ENCODE results near the gene NAPG. TPM values are rescaled to one million over a fixed set of nuclear protein-coding genes. Genes with fewer than 3 reads are reported as not detected.

NAPG gene
- total RNA-seq, 1 experiment from 2014 or later: 25.8 TPM

DNA sequence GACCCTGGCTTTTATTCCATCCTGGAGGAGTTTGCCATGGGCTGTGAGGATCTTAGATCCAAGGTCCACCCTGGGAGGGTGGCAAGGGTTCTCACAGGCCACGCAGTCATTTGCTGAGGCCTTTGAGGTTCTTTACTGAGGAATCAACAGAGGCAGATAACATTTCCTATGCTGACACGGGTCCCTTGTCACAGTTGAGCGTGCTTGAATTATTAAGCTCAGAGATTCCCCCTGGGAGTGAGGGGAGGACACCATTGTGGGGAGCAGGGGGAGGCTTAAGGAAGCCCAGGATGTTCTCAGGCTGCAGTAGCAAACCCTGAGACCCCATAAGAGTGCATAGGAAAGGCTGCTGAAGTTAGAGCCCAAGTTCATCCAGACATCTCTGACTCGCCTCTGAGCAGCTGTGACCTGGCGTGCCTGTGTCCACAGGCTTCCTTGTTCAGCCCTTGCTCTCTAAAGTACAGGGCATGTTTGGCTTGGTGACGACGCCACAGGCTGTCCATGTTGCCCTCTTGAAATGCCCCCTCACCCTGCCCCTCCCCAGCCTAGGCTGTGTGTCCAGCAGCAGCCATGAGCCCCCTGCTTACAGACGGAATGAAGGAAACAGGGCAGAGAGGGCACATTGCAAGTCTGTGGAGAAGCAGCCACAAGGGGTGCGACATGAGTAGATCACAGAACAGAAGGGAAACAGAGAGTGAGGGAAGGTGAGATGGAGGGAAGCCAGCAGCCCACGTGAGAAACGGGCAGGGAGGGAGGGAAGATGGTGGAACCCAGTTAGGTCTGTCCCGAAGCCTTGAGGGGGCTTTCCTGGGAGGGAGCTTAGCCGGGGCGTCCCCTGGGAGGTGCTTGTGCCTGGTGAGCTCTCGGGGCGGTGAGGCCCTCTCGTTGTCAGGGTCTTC, 34.0 kb downstream of the NAPG start (continued):
- TF ChIP-seq ZNF138 (CRISPR knock-in tag; conservative IDR thresholded peaks at IDR 0.05): no peak

DNA sequence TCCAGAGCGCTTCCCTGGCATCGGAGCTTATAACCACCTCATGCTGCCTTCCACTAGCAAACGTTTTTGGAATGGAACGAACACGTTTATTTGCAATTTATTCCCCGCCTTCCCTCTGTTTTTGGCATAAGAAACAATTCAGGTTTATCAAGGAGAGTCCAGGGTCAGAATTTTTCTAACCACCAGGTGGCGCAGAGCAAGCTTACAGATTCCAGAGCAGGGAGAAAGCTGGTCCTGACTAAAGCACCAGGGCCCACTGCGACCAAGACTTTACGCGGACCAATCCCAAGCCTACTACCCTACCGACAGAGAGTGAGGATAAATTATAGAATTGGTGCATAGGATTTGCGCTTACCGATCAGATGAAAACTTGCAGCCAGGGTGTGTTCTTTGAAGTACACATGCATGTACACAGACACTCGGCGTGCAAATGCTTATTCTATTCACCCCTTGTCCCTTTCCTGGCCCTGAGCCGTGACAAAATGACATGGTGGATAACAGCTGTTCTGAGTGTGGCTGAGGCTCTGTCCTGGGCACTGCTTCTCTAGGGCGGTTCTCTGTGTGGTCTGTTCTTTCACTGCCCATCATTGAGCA, 34.7 kb downstream of the NAPG start:
- peak overlapping the region; percentile 41 for H3K4me3 Mint-ChIP-seq
- peaks cover 28% of the 10 kb centered on the region for H3K36me3 Mint-ChIP-seq
- H3K27ac Mint-ChIP-seq: no peak overlapping the region
- H3K4me1 Mint-ChIP-seq: peaks cover 7% of the 10 kb centered on the region
- peaks cover 15% of the 10 kb centered on the region for H3K9me3 Mint-ChIP-seq
- POLR2A ChIA-PET: no interaction called here
- DNase-seq (ENCODE audit: low spot score) (peak; percentile 86), ATAC-seq (peak; percentile 89)
- CTCF ChIA-PET: interaction anchor here (0.6 to 3.3 kb wide), 33 partner anchors 9 to 603 kb away, joined by 3 to 31 read pairs (median 4); partner anchors contain the start of gene NAPG
- TF ChIP-seq, protein P1, sequence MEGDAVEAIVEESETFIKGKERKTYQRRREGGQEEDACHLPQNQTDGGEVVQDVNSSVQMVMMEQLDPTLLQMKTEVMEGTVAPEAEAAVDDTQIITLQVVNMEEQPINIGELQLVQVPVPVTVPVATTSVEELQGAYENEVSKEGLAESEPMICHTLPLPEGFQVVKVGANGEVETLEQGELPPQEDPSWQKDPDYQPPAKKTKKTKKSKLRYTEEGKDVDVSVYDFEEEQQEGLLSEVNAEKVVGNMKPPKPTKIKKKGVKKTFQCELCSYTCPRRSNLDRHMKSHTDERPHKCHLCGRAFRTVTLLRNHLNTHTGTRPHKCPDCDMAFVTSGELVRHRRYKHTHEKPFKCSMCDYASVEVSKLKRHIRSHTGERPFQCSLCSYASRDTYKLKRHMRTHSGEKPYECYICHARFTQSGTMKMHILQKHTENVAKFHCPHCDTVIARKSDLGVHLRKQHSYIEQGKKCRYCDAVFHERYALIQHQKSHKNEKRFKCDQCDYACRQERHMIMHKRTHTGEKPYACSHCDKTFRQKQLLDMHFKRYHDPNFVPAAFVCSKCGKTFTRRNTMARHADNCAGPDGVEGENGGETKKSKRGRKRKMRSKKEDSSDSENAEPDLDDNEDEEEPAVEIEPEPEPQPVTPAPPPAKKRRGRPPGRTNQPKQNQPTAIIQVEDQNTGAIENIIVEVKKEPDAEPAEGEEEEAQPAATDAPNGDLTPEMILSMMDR (IDR thresholded peaks at IDR 0.05): peak; percentile 69
- TF ChIP-seq, protein P2, sequence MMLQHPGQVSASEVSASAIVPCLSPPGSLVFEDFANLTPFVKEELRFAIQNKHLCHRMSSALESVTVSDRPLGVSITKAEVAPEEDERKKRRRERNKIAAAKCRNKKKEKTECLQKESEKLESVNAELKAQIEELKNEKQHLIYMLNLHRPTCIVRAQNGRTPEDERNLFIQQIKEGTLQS (CRISPR knock-in tag; conservative IDR thresholded peaks at IDR 0.05): no peak
- no peaks in the 10 kb centered on the region for H3K27me3 Mint-ChIP-seq (ENCODE audit: low read depth)

DNA sequence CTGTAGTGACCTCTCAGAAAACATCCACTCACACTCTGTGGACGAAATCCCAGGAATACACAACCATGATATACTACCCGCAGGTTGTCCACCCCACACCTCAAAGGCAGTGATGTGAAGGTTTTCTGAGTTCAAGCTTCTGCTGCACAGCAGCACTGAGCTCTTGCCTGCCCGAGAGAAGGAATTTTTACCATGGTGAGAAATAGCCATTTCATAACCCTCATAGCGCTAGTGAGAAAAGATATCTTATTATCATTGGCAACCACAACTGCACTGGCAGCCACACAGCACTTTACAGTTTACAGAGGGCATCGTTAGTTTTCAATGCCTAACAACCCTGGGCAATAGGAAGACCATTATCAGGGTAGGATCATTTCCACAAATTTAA, 36.9 kb downstream of the NAPG start:
- no peak overlapping the region for H3K27ac Mint-ChIP-seq
- ATAC-seq (no peak), DNase-seq (ENCODE audit: low spot score) (no peak)
- peaks cover 7% of the 10 kb centered on the region for H3K36me3 Mint-ChIP-seq
- CTCF ChIA-PET: no interaction called here
- no peak for TF ChIP-seq NFYB (CRISPR knock-in tag; conservative IDR thresholded peaks at IDR 0.05; ENCODE audit: low read depth)
- TF ChIP-seq, protein P1 (IDR thresholded peaks at IDR 0.05): no peak
- H3K27me3 Mint-ChIP-seq (ENCODE audit: low read depth): no peaks in the 10 kb centered on the region
- no peak overlapping the region for H3K4me3 Mint-ChIP-seq
- H3K4me1 Mint-ChIP-seq: peaks cover 7% of the 10 kb centered on the region
- POLR2A ChIA-PET: no interaction called here
- peaks cover 3% of the 10 kb centered on the region; the same call in 1 of the 2 replicates for H3K9me3 Mint-ChIP-seq

DNA sequence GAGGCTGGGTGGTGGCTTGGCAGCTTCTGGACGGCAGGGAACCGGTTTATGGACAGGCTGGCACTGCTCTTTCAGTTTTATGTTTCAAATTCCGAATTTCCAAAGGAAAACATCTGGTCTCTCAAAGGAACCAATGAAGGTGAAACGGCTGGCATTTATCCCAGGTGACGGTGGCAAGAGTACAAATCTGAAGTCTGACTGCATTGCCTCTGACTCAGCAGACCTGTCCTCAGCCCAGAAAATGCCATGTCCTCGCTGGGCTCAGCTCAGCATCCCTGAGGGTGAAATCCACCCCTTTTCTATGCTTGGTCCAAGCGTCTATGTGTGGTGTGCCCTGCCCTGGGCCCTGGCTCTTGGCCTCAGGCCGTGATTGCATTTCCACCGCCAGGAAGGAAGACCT, 38.1 kb downstream of the NAPG start:
- DNase-seq (ENCODE audit: low spot score): no peak
- H3K4me3 Mint-ChIP-seq: no peak overlapping the region
- TF ChIP-seq ZNF396 (CRISPR knock-in tag; IDR thresholded peaks at IDR 0.05; ENCODE audit: borderline replicate concordance) (no peak), TEAD1 (CRISPR knock-in tag; IDR thresholded peaks at IDR 0.05) (no peak), ZNF671 (CRISPR knock-in tag; IDR thresholded peaks at IDR 0.05) (no peak), NFATC4 (CRISPR knock-in tag; IDR thresholded peaks at IDR 0.05) (no peak), SOX15 (CRISPR knock-in tag; IDR thresholded peaks at IDR 0.05) (no peak), CREB1 (CRISPR knock-in tag; IDR thresholded peaks at IDR 0.05) (no peak)
- TF ChIP-seq, protein P3, sequence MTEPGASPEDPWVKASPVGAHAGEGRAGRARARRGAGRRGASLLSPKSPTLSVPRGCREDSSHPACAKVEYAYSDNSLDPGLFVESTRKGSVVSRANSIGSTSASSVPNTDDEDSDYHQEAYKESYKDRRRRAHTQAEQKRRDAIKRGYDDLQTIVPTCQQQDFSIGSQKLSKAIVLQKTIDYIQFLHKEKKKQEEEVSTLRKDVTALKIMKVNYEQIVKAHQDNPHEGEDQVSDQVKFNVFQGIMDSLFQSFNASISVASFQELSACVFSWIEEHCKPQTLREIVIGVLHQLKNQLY (CRISPR knock-in tag; IDR thresholded peaks at IDR 0.05): no peak
- TF ChIP-seq, protein P4, sequence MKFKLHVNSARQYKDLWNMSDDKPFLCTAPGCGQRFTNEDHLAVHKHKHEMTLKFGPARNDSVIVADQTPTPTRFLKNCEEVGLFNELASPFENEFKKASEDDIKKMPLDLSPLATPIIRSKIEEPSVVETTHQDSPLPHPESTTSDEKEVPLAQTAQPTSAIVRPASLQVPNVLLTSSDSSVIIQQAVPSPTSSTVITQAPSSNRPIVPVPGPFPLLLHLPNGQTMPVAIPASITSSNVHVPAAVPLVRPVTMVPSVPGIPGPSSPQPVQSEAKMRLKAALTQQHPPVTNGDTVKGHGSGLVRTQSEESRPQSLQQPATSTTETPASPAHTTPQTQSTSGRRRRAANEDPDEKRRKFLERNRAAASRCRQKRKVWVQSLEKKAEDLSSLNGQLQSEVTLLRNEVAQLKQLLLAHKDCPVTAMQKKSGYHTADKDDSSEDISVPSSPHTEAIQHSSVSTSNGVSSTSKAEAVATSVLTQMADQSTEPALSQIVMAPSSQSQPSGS (CRISPR knock-in tag; IDR thresholded peaks at IDR 0.05; ENCODE audit: borderline replicate concordance, low read depth): no peak
- TF ChIP-seq, protein P5, sequence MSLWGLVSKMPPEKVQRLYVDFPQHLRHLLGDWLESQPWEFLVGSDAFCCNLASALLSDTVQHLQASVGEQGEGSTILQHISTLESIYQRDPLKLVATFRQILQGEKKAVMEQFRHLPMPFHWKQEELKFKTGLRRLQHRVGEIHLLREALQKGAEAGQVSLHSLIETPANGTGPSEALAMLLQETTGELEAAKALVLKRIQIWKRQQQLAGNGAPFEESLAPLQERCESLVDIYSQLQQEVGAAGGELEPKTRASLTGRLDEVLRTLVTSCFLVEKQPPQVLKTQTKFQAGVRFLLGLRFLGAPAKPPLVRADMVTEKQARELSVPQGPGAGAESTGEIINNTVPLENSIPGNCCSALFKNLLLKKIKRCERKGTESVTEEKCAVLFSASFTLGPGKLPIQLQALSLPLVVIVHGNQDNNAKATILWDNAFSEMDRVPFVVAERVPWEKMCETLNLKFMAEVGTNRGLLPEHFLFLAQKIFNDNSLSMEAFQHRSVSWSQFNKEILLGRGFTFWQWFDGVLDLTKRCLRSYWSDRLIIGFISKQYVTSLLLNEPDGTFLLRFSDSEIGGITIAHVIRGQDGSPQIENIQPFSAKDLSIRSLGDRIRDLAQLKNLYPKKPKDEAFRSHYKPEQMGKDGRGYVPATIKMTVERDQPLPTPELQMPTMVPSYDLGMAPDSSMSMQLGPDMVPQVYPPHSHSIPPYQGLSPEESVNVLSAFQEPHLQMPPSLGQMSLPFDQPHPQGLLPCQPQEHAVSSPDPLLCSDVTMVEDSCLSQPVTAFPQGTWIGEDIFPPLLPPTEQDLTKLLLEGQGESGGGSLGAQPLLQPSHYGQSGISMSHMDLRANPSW (CRISPR knock-in tag; conservative IDR thresholded peaks at IDR 0.05; ENCODE audit: low read depth): no peak
- no peaks in the 10 kb centered on the region for H3K27me3 Mint-ChIP-seq (ENCODE audit: low read depth)
- no peak for ATAC-seq
- H3K36me3 Mint-ChIP-seq: no peaks in the 10 kb centered on the region
- CTCF ChIA-PET: no interaction called here
- peaks cover 7% of the 10 kb centered on the region for H3K4me1 Mint-ChIP-seq
- POLR2A ChIA-PET: no interaction called here
- H3K9me3 Mint-ChIP-seq: no peaks in the 10 kb centered on the region
- H3K27ac Mint-ChIP-seq: no peak overlapping the region
